Endodermal cell (in vitro differentiated cells): Measurements from ENCODE around the gene MLYCD. TPM values are rescaled to one million over a fixed set of nuclear protein-coding genes. Genes with fewer than 3 reads are reported as not detected.

Experiments used
- DNase-seq: peaks from one replicate; pipeline ENCODE4 v3.0.0-alpha.2; 2017
- H3K27ac ChIP-seq: 2 replicates; pipeline ENCODE4 v1.5.1; 2013; ENCODE audit warnings: mild to moderate bottlenecking, low read depth, low read length, moderate library complexity
- H3K27me3 ChIP-seq: 2 replicates; pipeline ENCODE4 v1.6.1; 2013; ENCODE audit warnings: mild to moderate bottlenecking, low read length, moderate library complexity; ENCODE audit not compliant: insufficient read depth, control insufficient read depth, poor library complexity, severe bottlenecking
- H3K36me3 ChIP-seq: 2 replicates; pipeline ENCODE4 v1.7.0; 2013; ENCODE audit warnings: mild to moderate bottlenecking, low read length, moderate library complexity; ENCODE audit not compliant: control insufficient read depth, insufficient read depth
- H3K4me1 ChIP-seq: one replicate; pipeline ENCODE4 v1.7.0; 2013; ENCODE audit warnings: low read length; ENCODE audit not compliant: control insufficient read depth, insufficient read depth
- H3K4me3 ChIP-seq: 2 replicates; pipeline ENCODE4 v1.5.1; 2013; ENCODE audit warnings: mild to moderate bottlenecking, low read length, moderate library complexity
- H3K9ac ChIP-seq: 2 replicates; pipeline ENCODE4 v1.6.1; 2013; ENCODE audit warnings: mild to moderate bottlenecking, low read length, moderate library complexity; ENCODE audit not compliant: poor library complexity, severe bottlenecking; ENCODE audit errors: extremely low read depth
- H3K9me3 ChIP-seq: 2 replicates; pipeline ENCODE4 v1.6.1; 2013; ENCODE audit warnings: mild to moderate bottlenecking, low read length, moderate library complexity; ENCODE audit not compliant: control insufficient read depth
- H3K27ac Mint-ChIP-seq: 2 replicates; pipeline ENCODE4 v1.8.0; 2020; ENCODE audit warnings: mixed read lengths
- H3K27me3 Mint-ChIP-seq: 2 replicates; pipeline ENCODE4 v1.8.0; 2021; ENCODE audit warnings: mild to moderate bottlenecking, mixed read lengths; ENCODE audit not compliant: insufficient read depth
- H3K36me3 Mint-ChIP-seq: 2 replicates; pipeline ENCODE4 v1.8.0; 2020; ENCODE audit warnings: low read depth, mixed read lengths
- H3K4me1 Mint-ChIP-seq: 2 replicates; pipeline ENCODE4 v1.8.0; 2020; ENCODE audit warnings: mixed read lengths
- H3K4me3 Mint-ChIP-seq: 2 replicates; pipeline ENCODE4 v1.8.0; 2020; ENCODE audit warnings: mild to moderate bottlenecking, moderate library complexity, mixed read lengths
- H3K9me3 Mint-ChIP-seq: 2 replicates; pipeline ENCODE4 v1.8.0; 2020; ENCODE audit warnings: mild to moderate bottlenecking, mixed read lengths
- CTCF ChIP-seq: fragments of 200-600 bp; sonication (generic); conservative IDR thresholded peaks from 2 replicates; pipeline ENCODE4 v1.5.0; 2021; ENCODE audit warnings: antibody characterized with exemption, mild to moderate bottlenecking
- WGBS, 2 experiments: methylation state at CpG; one replicate each; pipeline versions ENCODE4 v1.1.5 to v1.1.7; 2013; ENCODE audit warnings: missing lambda C conversion rate in 2 of 2, mixed read lengths in 1 of 2; ENCODE audit not compliant: insufficient coverage in 1 of 2, insufficient read length in 1 of 2; 5-methylcytosine and 5-hydroxymethylcytosine counted together
- total RNA-seq, 2 donors: library from RNA; stranded (reverse); fragmentation: NEBNext Ultra II Directional in 1 of 2; extraction: Animal tissue kit (Norgen Biotek cat#: 25700) in 1 of 2; gene quantifications; 2 replicates in 1 of 2; 3 replicates in 1 of 2; pipeline ENCODE4 v1.2.1, GENCODE V29; 2021

The MLYCD gene
- total RNA-seq, 2 donors from 2014 or later: 11.1 to 19.0 TPM

GRCh38 chr16:83913245-83913633 lies 14.3 kb downstream of the MLYCD start:
- no peaks in the 10 kb centered on the region for H3K9me3 Mint-ChIP-seq
- peak overlapping the region; percentile 71 for H3K27ac Mint-ChIP-seq
- peaks cover 30% of the 10 kb centered on the region for H3K4me1 Mint-ChIP-seq
- H3K36me3 Mint-ChIP-seq: peaks cover 96% of the 10 kb centered on the region
- H3K27me3 ChIP-seq: no peaks in the 10 kb centered on the region
- peaks cover 89% of the 10 kb centered on the region for H3K36me3 ChIP-seq
- peaks cover 9% of the 10 kb centered on the region for H3K4me1 ChIP-seq
- 93 to 95% methylated on average over 12 to 15 of the region's 15 CpGs for WGBS, 2 experiments
- no peaks in the 10 kb centered on the region for H3K27me3 Mint-ChIP-seq
- no peak for TF ChIP-seq CTCF
- H3K9me3 ChIP-seq: no peaks in the 10 kb centered on the region
- H3K9ac ChIP-seq: no peak overlapping the region
- DNase-seq: no peak
- H3K4me3 Mint-ChIP-seq: no peak overlapping the region
- no peak overlapping the region for H3K27ac ChIP-seq
- no peak overlapping the region for H3K4me3 ChIP-seq

- no peaks in the 10 kb centered on the region for H3K27me3 ChIP-seq
- no peak overlapping the region for H3K4me3 ChIP-seq
- Mint-ChIP-seq H3K4me1 (peaks cover 21% of the 10 kb centered on the region), H3K27me3 (no peaks in the 10 kb centered on the region), H3K27ac (no peak overlapping the region), H3K9me3 (no peaks in the 10 kb centered on the region), H3K4me3 (no peak overlapping the region), H3K36me3 (peaks cover 96% of the 10 kb centered on the region)
- no peak for DNase-seq
- peaks cover 9% of the 10 kb centered on the region for H3K4me1 ChIP-seq
- TF ChIP-seq CTCF: no peak
- H3K9ac ChIP-seq: no peak overlapping the region
- peaks cover 89% of the 10 kb centered on the region for H3K36me3 ChIP-seq
- WGBS, 2 experiments: 94 to 95% methylated on average over 21 of the region's 21 CpGs
- H3K9me3 ChIP-seq: no peaks in the 10 kb centered on the region
- no peak overlapping the region for H3K27ac ChIP-seq
Measured at GRCh38 chr16:83914091-83914710, 15.3 kb downstream of the MLYCD start.

GRCh38 chr16:83915081-83915480 lies 16.2 kb downstream of the MLYCD start:
- Mint-ChIP-seq H3K27ac (no peak overlapping the region), H3K4me3 (no peak overlapping the region), H3K4me1 (peaks cover 21% of the 10 kb centered on the region), H3K36me3 (peaks cover 95% of the 10 kb centered on the region), H3K9me3 (no peaks in the 10 kb centered on the region), H3K27me3 (no peaks in the 10 kb centered on the region)
- 95 to 99% methylated on average over 22 of the region's 22 CpGs for WGBS, 2 experiments
- no peak for DNase-seq
- TF ChIP-seq CTCF: no peak
- H3K27me3 ChIP-seq: no peaks in the 10 kb centered on the region
- no peaks in the 10 kb centered on the region for H3K9me3 ChIP-seq
- H3K36me3 ChIP-seq: peaks cover 89% of the 10 kb centered on the region
- H3K9ac ChIP-seq: no peak overlapping the region
- no peak overlapping the region for H3K4me3 ChIP-seq
- H3K4me1 ChIP-seq: peaks cover 9% of the 10 kb centered on the region
- no peak overlapping the region for H3K27ac ChIP-seq
